Transverse colon (tissue), 4 donors: Measurements from ENCODE around the gene VLDLR. TPM values are rescaled to one million over a fixed set of nuclear protein-coding genes. Genes with fewer than 3 reads are reported as not detected.

Experiments used
- DNase-seq: peaks from one replicate; pipeline ENCODE4 v3.0.0-alpha.2; 2019
- H3K27ac ChIP-seq, 4 donors: fragments of 200-600 bp; sonication (generic); 2 replicates each; pipeline ENCODE4 v1.5.1; 2016 to 2018; ENCODE audit warnings: inconsistent platforms in 4 of 4
- H3K27me3 ChIP-seq: fragments of 200-600 bp; sonication (generic); 2 replicates; pipeline ENCODE4 v1.5.1; 2017; ENCODE audit warnings: inconsistent platforms
- H3K36me3 ChIP-seq, 4 donors: fragments of 200-600 bp; sonication (generic); 2 replicates each; pipeline ENCODE4 v1.5.1; 2017 to 2019; ENCODE audit warnings: inconsistent platforms in 4 of 4
- H3K4me1 ChIP-seq, 4 donors: fragments of 200-600 bp; sonication (generic); 2 replicates each; pipeline ENCODE4 v1.5.1; 2017 to 2020; ENCODE audit warnings: inconsistent platforms in 4 of 4
- H3K4me3 ChIP-seq, 4 donors: fragments of 200-600 bp; sonication (generic); 1 replicate in 1 of 4; 2 replicates in 3 of 4; pipeline versions ENCODE4 v1.5.1 to v1.6.1; 2017 to 2019; ENCODE audit warnings: inconsistent platforms in 4 of 4
- H3K9me3 ChIP-seq, 2 donors: fragments of 200-600 bp; sonication (generic); 2 replicates each; pipeline ENCODE4 v1.5.1; 2017 to 2019; ENCODE audit warnings: inconsistent platforms in 2 of 2
- CTCF ChIP-seq, 5 experiments: fragments of 200-600 bp in 3 of 5; fragments of 450-650 bp in 2 of 5; sonication (generic) in 3 of 5; IDR thresholded peaks; 1 replicate in 2 of 5; 2 replicates in 3 of 5; pipeline ENCODE4 v1.5.1; 2016 to 2017; ENCODE audit warnings: antibody characterized with exemption in 5 of 5, inconsistent platforms in 3 of 5, mild to moderate bottlenecking in 2 of 5, moderate library complexity in 1 of 5
- EP300 ChIP-seq: sonication (generic); formaldehyde crosslinking; IDR thresholded peaks from one replicate; pipeline ENCODE4 v1.6.1; 2017; ENCODE audit warnings: antibody characterized with exemption, low read depth
- POLR2A ChIP-seq: fragments of 450-650 bp; IDR thresholded peaks from one replicate; pipeline ENCODE4 v1.6.1; 2016; ENCODE audit warnings: antibody characterized with exemption, mild to moderate bottlenecking, moderate library complexity
- POLR2AphosphoS5 ChIP-seq, 3 donors: sonication (generic); formaldehyde crosslinking; IDR thresholded peaks; one replicate each; pipeline ENCODE4 v1.6.1; 2016; ENCODE audit warnings: antibody characterized with exemption in 3 of 3
- WGBS, 2 donors: methylation state at CpG; one replicate each; pipeline ENCODE4 v1.1.5; 2018; ENCODE audit warnings: low coverage in 1 of 2; 5-methylcytosine and 5-hydroxymethylcytosine counted together
- in situ Hi-C, 4 donors: fragments of 200-750 bp; cut with MboI; loops; one replicate each; pipeline versions ENCODE4 v1.15.0 to v1.15.1; 2017; ENCODE audit warnings: low sequenced_read_pairs in 3 of 4, low pct_ligation_motif_present in 1 of 4, low pct_unique_long_range_greater_than_20kb in 1 of 4
- intact Hi-C: fragments of 100-400 bp; cut with DNase I; formaldehyde crosslinking; loops from one replicate; pipeline ENCODE4 v1.15.1; 2023; ENCODE audit warnings: low total_unique reads
- total RNA-seq, 4 donors: library from RNA; depleted of rRNA; stranded (reverse); fragments of >200 nt; gene quantifications; one replicate each; pipeline ENCODE4 v1.1.0, GENCODE V29; 2016

Gene VLDLR
- total RNA-seq, 4 donors from 2014 or later, result 0.80 to 14.0 (median 9.6) TPM

DNA sequence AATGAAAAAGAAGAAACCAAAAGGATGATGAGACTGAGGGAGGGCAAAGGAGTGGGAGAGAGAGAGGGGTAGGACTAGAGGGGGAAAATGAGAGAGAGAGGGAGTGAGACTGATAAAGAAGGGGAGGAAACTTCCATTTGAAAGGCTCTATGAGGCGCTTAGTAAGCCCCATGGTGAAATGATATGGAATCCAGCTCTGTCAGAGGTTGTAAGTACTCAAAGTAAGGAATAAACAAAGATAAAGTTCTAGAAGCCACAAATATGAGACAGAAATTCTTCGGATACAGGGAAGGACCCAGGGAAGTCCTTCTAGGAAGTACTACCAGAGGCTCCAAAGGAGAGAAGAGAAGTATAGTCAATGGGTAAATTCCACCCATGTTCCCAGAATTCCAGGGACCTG, 21.7 kb upstream of the VLDLR start:
- intact Hi-C loops, result no loop called here
- in situ Hi-C loops, result no loop called here
- Histone ChIP-seq H3K27me3 (no peaks in the 10 kb centered on the region), H3K36me3 (no peaks in the 10 kb centered on the region), H3K9me3 (no peaks in the 10 kb centered on the region), H3K27ac (no peak overlapping the region), H3K4me3 (no peak overlapping the region), H3K4me1 (no peaks in the 10 kb centered on the region)
- DNase-seq, result no peak
- no peak for TF ChIP-seq CTCF (IDR thresholded peaks at IDR 0.05)
- TF ChIP-seq EP300, result no peak
- no peak for TF ChIP-seq POLR2A
- no peak for TF ChIP-seq POLR2AphosphoS5 (IDR thresholded peaks at IDR 0.05)
- 75 to 83% methylated on average over 2 of the region's 2 CpGs for WGBS, 2 donors

- DNase-seq, result no peak
- intact Hi-C loops, result no loop called here
- Histone ChIP-seq H3K27ac (no peak overlapping the region), H3K4me1 (no peaks in the 10 kb centered on the region), H3K9me3 (no peaks in the 10 kb centered on the region), H3K27me3 (no peaks in the 10 kb centered on the region), H3K36me3 (no peaks in the 10 kb centered on the region), H3K4me3 (no peak overlapping the region)
- TF ChIP-seq CTCF (IDR thresholded peaks at IDR 0.05), result peak in 2 of 5 experiments; percentile 8 to 22
- TF ChIP-seq EP300, result no peak
- WGBS, 2 donors, result 54 to 63% methylated on average over 2 of the region's 2 CpGs
- in situ Hi-C loops, result no loop called here
These were observed 21.3 kb upstream of the VLDLR start for GRCh38 chr9:2600307-2600706.

DNA sequence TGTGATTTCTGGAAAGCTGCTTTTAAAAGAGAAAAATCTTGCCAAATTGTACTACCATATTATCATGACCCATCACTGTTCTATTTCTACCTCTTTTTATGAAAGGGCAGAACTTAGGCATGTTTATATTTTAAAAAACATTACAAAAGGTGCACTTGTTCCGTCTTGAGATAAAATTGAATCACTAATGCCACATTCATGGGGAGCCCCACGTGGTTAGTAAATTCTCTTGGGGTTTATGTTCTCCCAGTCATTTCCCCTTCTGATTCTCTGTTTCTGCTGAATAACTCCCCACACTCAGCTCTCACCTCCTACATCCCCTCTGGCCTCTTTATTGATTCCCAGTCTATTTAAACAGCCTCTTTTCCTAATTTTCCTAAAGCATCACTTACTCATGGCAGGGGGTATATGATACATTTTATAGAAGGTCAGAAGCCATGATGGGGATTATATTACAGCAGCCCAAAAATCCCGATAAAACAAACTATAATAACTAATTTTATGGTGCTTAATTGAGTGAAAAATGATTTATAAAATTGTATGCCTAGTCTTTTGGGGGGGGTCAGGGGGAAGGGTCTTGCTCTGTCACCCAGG, 19.7 kb upstream of the VLDLR start:
- H3K9me3 ChIP-seq, result no peaks in the 10 kb centered on the region
- H3K27ac ChIP-seq, result no peak overlapping the region
- in situ Hi-C loops (no loop called here), intact Hi-C loops (no loop called here)
- 69 to 73% methylated on average over 3 of the region's 3 CpGs for WGBS, 2 donors
- no peaks in the 10 kb centered on the region for H3K4me1 ChIP-seq
- no peak for DNase-seq
- no peak for TF ChIP-seq CTCF (IDR thresholded peaks at IDR 0.05)
- TF ChIP-seq EP300, result no peak
- no peak for TF ChIP-seq POLR2AphosphoS5 (IDR thresholded peaks at IDR 0.05)
- H3K27me3 ChIP-seq, result no peaks in the 10 kb centered on the region
- H3K4me3 ChIP-seq, result no peak overlapping the region
- H3K36me3 ChIP-seq, result no peaks in the 10 kb centered on the region

DNA sequence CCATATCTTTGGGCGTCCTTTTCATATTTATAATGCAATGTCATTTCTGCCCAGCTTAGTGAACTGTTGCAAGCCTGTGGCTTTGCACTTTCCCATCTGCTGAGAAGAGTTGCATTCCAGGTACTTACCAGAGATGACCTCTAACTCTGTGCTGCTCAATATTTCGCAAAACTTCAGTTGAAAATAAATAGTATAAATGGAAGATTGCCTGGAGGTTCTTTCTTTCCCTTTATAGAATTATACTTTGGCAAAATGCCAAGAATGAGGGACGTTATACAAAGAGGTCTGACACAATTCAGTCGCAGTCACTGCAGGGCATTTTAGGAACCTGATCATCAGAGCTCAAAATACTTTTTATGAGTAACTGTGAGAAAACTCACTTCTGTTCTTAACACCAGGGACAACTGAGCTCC, 18.9 kb upstream of the VLDLR start:
- TF ChIP-seq EP300 (no peak), POLR2AphosphoS5 (IDR thresholded peaks at IDR 0.05) (no peak), POLR2A (no peak), CTCF (IDR thresholded peaks at IDR 0.05) (no peak)
- intact Hi-C loops, result no loop called here
- Histone ChIP-seq H3K4me1 (no peaks in the 10 kb centered on the region), H3K4me3 (no peak overlapping the region), H3K27ac (no peak overlapping the region), H3K9me3 (no peaks in the 10 kb centered on the region), H3K36me3 (no peaks in the 10 kb centered on the region), H3K27me3 (no peaks in the 10 kb centered on the region)
- in situ Hi-C loops, result no loop called here
- WGBS, 2 donors, result 18 to 24% methylated on average over 4 of the region's 4 CpGs
- DNase-seq, result no peak
